Activated CD4-positive, alpha-beta T cell treated with anti-CD3 and anti-CD28 coated beads for 24 hours (primary cell): Measurements from ENCODE around the gene VPS29.
"Not testable (repeated sequence)": the region's sequence is repeated elsewhere in the genome, so short reads cannot be mapped to it uniquely, and the experiment has no call there.

Experiments
- DNase-seq, 2 donors: peaks; one replicate each; pipeline ENCODE4 v3.0.0-alpha.2; 2020; ENCODE audit warnings: low read depth in 2 of 2

Gene VPS29

DNA sequence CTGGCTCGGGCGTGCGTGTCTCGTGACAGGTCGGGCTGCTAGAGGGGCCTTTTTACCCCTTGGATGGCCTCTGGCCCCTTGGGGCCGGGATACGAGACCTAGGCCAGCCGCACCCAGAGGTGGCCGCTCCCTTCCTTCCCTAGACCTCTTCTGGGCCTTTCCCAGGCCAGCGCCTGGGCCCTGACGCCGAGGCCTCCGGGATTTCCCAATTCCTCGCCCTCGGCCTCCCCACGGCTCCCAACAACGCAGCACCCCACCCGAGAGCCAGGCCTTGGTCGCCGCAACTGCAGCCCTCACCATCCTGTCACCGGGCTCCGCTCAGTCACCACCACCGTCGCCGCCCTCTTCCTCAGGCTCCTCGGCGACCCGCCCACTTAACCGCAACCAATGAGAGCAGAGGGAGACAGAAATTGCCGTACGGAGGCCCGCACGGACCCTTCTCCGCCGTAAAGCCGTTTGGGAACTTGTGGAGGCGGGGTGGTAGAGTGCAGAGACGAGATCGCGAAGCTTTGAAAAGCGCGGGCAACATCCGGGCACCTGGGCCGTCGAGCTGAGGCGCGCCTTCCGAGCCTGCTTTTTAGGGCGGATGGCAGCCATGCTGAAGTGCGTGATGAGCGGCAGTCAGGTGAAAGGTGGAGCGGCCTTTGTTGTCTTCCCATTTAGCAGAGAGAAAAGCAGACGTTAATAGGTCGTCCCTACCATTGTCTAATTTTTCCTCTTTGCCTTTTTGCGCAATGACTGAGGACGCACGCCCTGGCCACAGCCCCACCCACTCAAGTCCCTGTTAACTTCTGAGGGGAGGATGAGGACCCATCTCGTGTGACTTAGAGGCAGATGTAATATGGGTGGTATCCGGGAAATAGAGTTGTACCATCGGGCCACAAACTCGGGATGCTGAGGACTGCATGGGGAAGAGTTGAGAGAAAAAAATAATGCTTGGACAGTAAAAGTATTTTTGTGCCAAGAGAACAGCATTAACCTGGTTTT is at the start of gene VPS29, which contains the start of gene RAD9B:
VPS29 (minus strand) TSS at position 360 of the 987 bp plus-strand sequence; CDS start at position 300, 60 bp downstream.
RAD9B (plus strand) TSS at position 580 of the 987 bp plus-strand sequence; CDS start at position 587, 7 bp downstream.
- DNase-seq: peak; percentile 96 to 97

DNA sequence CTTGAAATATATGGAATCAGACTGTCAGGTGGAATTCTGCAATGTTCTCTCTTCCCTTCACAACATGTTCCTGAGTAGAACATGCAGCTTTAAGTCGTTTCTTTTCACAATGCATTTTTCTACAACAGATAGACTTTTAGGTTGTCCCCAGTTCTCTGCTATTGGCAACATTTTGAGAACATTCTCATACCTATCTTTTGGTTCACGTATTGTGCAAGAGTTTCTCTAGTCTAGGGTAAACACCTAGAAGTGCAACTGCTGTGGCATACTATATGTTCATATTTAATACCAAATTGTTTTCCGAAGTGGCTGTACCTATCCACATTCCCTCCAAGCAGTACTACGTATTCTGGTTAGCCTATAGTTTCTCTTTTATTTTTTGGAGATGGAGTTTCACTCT is 49.1 kb upstream of the VPS29 start:
- DNase-seq: no peak

DNA sequence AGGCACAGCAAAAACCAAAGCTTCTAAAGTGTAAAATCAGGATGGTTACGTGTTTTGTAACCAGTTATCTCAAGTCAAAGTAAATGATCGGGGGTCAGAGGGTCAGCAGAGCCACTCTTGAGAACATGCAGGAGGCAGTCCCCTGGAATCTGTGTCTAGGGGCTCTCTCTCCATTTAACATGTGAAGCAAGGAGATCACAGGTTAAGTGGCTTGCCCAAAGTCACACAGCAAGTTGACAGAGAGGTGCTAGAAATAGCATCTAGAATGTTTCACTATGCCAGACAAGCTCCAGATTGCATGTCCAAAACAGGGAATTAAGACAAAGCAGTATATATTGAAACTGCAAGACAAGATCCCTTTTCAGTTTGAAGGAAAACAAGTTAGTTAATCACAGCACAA is 47.8 kb upstream of the VPS29 start:
- DNase-seq: no peak

DNA sequence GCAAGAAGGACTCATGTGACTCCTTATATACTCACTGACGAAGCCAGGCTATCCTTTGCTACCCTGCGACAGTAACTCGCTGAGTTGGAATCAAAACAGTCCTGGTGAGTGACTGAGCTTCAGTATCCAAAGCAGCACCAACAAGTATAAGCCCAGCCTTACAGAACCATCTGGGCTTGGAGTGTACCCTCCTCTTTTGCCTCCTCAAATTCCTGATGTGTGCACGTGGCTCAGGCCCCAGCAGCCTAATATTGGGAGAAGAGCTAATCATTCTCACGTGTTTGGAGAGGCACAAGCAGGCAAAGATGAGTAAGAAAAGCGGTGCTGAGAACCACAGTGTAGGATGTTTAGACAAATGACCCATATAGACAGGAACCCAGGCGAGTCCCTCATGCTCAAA is 46.8 kb upstream of the VPS29 start:
- DNase-seq: no peak

DNA sequence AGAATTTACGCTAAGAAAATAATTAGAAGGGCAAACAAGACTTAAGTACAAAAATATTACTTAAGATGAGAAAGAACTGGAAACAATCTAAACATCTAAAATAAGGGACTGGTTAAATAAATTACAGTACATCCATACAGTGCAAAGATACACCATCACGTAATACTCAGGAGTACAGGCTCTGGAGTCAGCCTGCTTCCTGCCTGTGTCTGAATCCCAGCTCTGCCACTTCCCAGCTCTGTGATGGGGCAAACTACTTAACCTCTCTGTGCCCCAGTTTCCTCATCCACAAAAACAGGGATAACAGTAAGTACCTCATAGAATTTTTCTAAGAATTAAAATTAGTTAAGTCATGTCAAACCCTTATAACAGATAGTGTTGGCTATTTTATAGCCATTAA is 45.2 kb upstream of the VPS29 start:
- DNase-seq: no peak

DNA sequence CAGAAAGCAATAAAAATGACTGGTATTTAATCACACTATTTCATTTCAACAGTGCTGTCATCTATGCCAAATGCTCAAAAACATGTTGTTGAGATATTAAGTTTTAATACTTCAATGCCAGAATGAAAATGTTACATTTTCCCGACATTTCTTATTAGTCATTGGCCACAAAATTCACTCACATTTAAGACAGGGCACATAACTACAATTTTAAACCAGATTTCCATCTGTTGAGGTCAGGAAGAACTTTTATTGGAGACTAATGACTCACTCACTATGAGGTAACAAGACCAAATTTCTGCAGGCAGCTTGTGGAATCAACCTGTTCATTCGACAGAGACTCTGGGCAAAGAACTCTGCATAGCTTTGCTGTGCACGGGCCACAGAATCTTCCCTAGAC is 44.4 kb upstream of the VPS29 start:
- no peak for DNase-seq

DNA sequence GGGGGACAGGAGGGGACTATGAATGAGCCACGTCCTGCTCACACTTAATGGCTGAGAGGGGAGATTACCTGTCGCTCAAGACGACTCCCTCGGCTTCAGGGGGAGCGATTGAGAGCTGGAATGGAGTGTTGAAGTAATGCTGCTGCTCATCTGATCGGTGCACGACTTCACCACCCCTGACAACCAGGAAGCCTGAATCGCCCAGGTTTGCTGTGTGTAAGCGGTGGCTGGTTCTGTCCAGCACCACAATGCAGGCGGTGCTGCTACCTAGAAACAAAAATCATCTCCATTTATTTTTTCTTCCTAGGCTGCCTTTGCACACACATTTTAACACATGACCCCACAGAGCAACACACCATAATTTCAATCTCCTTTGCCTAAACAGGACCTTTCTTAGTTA is 43.9 kb upstream of the VPS29 start:
- DNase-seq: no peak

DNA sequence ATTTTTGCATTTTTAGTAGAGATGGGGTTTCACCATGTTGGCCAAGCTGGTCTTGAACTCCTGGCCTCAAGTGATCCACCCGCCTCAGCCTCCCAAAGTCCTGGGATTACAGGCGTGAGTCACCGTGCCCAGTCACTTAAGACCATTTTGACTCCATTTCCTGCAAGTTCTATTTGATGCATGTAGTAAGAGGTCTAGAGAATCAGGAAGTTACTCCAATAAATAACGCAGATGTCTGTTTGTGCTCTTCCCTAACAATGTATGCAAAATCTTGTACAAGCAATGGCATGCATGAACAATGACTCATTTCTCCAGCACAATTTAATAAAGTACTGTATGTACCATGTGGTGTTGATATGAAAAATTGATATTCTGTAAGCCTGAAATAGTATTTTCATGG is 43.3 kb upstream of the VPS29 start:
- DNase-seq: not testable (repeated sequence)

DNA sequence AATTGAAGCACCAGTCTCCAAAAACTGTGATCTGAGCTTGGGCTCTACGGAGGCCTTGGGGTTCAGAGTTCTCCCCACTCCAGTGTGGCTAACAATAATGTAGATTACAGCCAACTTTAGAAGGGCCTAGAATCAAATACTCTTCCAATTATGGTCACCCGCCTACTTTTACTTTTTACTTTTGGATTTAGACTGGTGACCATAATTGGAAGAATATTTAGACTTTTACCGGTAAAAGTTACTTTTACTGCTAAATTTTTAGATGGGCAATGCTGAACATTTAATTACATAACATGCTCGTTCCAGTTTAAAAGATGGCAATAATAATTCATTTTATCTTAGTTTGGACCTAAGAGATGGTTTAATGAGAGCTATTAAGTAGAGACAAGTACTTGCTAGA is 42.1 kb upstream of the VPS29 start:
- no peak for DNase-seq

DNA sequence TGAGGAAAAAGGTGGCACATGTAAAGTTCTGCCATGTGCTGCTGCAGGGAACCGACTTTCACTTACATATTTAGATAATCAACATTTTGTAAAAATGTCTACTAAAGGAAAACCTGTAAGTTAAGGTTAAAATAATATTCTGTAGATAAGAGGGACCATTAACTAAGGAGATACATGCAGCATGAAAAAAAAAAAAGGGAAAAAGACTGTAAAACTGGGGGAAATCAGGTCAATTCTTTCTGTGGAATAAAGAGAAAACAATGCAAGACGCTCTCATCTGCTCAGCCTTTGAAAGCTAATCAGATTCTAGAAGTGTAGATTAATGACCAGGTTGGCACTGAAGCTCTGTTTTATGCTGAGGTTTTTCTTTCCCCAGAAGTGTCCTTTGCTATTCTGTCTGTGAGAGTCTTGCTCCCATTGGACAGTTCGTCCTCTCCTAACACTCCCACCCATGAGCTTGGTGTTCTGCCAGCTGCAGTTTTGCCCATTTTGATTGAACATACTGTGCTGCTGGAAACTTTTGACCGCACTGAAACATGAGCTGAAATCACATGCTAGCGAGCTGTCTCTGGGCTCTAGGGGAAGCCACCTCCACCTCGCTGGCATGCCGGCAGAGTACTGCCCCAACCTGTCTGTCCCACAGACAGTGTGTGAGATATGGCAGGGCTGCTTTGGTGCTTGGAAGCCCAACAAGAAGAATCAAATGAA is 41.5 kb upstream of the VPS29 start:
- DNase-seq: no peak

DNA sequence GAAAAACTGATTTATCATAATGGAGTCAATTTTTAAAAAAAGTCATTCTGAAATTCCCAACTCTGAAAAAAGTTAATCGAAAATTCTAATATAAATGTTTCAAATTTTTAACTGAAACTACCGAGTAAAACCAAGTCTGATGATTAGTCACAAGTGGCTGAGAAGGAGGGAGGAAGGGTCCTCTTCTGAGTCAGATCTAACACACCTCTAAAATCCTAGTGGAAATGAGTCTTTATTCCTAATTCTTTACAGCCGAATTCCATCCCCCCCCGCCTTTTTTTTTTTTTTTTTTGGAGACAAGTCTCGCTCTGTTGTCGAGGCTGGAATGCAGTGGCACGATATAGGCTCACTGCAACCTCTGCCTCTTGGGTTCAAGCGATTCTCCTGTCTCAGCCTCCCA is 38.1 kb upstream of the VPS29 start:
- DNase-seq: no peak

DNA sequence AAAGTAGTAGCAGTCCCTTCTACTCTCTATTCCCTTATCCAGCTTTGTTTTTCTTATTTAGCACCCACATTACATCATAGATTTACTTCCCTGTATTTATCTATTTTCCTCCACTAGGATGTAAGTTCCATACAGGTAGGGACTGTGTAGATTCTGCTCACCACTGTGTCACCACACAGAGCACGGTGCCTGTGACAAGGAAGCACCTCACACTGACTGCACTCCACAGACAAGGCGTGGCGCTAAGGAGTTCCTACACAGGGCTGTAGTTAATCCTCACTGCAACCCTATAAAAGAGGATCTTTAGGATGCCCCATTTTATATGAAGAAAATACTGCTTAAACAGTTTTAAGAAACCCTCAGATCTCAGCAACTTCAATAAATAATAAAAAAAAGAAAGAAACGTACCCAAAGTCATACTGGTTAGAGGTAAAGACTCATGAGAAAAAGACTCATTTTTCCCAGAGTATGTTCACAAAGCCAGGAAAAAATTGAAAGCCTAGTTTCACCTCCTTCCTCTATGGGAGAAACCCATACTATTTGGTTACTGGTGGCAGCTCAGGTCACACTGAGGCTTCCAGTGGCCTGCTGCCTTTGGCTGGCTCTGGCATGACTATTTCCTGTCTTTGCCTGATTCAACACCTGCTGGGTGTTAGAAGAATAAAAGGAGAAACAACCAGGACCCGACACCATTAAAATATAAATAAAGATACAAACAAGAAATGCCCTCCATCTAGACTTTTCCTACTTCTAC is 37.1 kb upstream of the VPS29 start:
- DNase-seq: no peak

DNA sequence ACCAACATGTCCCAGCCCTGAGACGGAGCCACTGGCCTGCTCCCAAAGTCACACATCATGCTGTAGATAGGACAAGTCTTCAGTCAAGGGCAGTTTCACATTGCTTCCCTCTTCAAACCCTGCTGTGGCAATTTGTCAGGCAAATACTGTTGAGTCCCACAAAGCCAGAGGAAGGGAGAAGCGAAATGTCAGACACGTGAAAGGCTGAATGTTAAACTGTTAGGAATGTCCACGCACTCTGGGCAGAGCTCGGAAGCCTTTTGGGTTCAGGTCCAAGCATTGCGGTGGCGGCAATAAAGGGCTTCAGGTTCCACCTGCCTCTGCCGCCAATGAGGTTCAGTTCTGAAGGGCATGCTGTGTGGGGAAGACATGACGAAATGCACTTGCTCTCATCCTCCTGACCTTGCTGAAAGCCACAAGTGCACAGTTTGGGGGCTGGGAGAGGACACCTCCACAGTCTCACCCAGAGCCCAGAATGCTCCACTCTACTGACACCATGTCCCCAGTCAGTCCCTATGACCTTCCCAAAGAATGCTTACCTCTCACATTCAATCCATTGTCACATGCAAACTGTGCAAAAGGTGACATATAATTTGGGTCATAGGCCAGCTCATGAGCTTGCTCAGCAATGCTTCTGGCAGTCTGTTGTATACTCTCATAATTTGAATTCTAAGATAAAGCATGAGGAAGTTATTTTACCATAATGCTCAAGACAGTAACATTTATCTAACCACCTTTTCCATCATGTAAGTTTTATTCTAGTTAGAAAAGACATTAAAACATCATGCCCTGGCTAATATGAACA is 35.9 kb upstream of the VPS29 start:
- DNase-seq: no peak

DNA sequence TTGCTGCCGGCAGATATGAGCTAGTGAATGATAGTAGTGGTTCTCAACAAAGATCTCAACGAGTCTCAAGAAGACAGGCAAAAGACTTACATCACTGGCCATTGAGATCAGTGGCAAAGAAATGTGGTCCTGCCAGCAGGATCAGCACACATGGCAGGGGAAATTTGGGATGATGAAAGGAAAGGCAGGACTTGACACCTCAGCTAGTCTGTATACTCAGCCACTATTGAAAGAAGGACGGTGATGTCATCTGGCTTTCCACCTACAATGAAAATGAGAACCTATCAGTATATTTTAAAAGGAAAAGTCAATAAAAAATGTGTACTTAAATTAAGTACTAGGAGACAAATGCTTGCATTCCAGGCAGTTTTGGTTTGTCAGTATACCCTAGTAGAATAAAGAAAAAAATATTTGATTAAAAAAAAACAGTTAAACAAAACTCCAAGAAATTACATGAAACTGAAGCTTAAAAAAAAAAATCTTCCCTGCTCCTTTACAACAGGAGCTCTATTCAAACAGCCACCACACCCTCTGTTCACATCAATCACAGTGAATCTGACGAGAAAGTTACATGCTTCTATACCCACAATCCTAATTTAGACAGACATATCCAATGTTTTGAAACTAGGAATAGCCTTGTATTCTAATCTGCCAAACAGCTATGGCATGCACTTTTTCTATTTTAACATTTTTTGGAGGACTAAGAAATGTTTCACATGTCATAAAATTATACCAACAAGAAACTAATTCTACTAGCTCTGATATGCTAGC is 35.1 kb upstream of the VPS29 start:
- DNase-seq: no peak

DNA sequence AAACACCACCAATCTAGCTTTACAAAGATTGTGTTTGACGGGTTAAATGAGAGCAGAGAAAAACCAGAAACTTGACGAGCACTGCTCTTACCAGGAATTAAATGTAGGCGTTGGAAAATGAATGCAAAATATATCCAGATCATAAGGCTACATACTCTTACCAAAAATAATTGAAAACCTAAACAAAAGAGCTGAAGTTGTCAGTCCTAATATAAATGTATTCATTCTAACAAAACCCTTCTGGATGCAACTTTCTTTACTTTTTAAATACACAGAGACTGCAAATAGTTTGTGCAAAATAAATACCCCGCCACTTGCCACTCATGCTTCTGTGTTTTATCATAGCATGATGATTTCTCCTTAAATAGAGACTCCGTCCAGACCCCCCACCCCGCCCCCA is 32.9 kb upstream of the VPS29 start:
- no peak for DNase-seq

DNA sequence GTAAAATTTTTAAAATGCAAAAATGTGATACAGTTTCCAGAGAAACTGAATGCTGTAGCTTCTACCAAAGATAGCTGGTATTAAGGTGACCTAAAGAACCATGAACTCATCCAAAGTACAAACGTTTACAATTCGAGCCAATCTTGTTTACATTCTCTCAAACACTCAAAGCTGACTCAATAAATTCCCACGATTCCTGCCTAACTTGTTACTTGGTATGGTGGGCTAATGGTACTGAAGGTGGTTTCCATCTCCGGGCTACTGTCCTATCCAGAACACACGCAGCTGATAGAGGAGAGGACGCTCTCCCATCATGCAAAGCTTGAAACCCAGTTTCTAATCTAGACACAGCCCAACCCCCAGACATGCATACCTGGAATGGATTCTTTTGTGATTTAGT is 31.7 kb upstream of the VPS29 start:
- no peak for DNase-seq

DNA sequence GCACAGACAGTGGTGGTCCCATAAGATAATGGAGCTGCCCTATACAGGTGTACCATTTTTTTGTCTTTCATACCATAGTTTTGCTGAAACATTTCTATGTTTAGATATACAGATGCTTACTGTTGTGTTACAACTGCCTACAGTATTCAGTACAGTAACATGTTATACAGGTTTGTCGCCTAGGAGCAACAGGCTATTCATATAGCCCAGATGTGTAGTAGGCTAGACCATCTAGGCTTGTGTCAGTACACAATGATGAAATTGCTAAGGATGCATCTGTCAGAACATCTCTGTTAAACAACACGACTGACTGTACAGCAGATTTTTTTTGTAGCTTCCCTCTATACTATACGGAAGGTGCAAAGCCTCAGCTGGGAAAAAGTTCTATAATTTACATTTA is 30.7 kb upstream of the VPS29 start:
- DNase-seq: no peak

DNA sequence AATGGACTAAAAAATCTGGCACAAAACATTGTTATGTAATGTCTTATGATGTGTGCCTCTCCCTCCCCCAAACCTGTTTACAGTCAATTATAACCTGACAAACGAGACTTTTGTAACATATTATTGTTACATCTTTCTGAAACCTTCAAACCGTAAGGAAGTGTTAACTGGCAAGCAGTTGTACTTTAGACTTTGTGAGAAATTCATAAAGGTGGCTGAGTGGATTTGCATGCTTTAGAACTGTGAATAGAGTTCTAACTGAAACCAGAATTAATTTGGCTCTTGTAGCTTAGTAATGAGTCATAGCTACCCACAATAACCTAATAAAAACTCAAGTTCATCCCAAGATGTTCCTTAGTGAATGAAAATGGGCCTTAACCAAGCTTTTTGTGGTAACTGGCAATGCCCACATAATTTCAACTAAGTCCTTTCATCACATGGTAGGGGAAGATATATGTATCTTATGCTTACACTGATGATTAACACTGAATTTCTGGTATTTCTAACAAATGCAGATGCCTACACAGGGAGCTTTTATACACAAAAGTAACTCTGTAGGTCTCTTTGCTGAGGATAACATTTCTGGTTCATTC is 29.9 kb upstream of the VPS29 start:
- no peak for DNase-seq

DNA sequence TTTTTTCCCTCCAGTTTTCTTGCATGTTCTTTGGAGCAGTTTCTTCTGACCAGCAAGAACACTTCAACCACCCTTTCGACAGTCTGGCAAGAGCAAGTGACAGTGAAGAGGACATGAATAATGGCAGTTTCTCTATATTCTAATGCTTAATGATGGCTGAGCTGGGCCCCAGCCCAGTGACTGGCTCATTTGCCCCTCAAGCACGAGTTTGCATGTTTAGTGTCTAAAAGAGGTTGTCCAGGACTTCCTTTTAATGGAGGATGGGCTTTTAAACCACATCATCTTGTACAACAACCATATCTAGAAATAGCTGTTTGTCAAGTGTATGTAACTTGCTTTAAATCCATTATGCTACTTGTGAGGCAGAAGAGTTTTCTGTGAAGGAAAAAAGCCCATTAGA is 28.6 kb upstream of the VPS29 start:
- no peak for DNase-seq

DNA sequence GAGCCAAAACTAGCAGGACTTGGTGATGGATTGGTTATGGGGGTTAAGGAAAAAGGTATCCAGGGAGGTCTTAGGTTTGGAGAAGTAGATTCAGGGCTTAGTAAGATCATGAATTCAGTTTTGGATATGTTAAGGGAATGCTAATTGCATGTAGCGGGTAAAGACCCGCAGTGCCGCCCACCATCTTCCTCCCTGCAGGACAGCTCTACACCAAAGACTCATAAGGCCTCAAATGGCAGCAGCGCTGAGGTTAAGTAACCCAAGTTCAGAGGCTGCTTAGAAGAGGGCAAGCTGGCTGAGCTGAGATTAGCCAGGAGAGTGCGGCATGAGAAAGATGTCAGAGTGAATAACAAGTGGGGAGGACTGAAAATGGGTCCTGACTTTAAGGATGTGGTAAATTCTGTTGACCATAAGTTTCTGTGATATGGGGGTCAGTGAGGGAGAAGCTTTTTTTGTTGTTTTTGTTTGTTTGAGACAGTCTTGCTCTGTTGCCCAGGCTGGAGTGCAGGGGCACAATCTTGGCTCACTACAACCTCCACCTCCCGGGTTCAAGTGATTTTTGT is 26.4 kb upstream of the VPS29 start:
- no peak for DNase-seq
